Adrenal gland (tissue), 5 donors: ENCODE measurements around the gene CLSTN3.

ENCODE experiments used
- POLR2A ChIP-seq, 2 donors: fragments of 450-650 bp; IDR thresholded peaks; one replicate each; pipeline ENCODE4 v1.6.1; 2017; ENCODE audit warnings: antibody characterized with exemption in 2 of 2, mild to moderate bottlenecking in 2 of 2, moderate library complexity in 1 of 2
- TF ChIP-seq, protein P1 (sequence below), 6 experiments: fragments of 450-650 bp in 4 of 6; fragments of 200-600 bp in 2 of 6; sonication (generic) in 1 of 6; IDR thresholded peaks; 1 replicate in 5 of 6; 2 replicates in 1 of 6; pipeline versions ENCODE4 v1.5.1 to v1.8.0; 2016 to 2021; ENCODE audit warnings: antibody characterized with exemption in 6 of 6, mild to moderate bottlenecking in 2 of 6, moderate library complexity in 1 of 6
- donor health status: DM: no; HTN: no; CAD: no.

DNA sequence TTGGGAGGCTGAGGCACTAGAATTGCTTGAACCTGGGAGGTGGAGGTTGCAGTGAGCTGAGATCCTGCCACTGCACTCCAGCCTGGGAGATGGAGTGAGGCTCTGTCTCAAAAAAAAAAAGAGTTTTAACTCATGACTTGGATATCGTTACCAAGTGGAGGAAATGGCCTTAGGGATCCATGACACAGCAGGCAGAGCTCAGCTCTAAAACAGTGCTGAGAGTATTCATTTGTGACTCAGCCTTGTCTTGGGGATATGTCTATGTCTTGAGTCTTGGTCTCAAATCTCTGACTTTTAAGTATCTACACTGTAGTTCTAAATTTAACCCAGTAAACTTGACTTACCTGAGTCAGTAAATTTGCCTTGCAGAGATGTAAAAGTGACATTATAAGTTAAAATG, 50.5 kb downstream of the CLSTN3 start:
- TF ChIP-seq, protein P1, sequence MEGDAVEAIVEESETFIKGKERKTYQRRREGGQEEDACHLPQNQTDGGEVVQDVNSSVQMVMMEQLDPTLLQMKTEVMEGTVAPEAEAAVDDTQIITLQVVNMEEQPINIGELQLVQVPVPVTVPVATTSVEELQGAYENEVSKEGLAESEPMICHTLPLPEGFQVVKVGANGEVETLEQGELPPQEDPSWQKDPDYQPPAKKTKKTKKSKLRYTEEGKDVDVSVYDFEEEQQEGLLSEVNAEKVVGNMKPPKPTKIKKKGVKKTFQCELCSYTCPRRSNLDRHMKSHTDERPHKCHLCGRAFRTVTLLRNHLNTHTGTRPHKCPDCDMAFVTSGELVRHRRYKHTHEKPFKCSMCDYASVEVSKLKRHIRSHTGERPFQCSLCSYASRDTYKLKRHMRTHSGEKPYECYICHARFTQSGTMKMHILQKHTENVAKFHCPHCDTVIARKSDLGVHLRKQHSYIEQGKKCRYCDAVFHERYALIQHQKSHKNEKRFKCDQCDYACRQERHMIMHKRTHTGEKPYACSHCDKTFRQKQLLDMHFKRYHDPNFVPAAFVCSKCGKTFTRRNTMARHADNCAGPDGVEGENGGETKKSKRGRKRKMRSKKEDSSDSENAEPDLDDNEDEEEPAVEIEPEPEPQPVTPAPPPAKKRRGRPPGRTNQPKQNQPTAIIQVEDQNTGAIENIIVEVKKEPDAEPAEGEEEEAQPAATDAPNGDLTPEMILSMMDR (IDR thresholded peaks at IDR 0.05) = no peak
- no peak for TF ChIP-seq POLR2A (IDR thresholded peaks at IDR 0.05)
